Stimulated activated CD4-positive, alpha-beta T cell treated with anti-CD3 and anti-CD28 coated beads, Interleukin-15, amount 100 ng/mL, for 1 hour (primary cell): ENCODE measurements around the gene HS3ST2.
"Not testable (repeated sequence)": the region's sequence is repeated elsewhere in the genome, so short reads cannot be mapped to it uniquely, and the experiment has no call there.

Experiments used
- DNase-seq, 2 donors: peaks; one replicate each; pipeline ENCODE4 v3.0.0-alpha.2; 2020; ENCODE audit warnings: low read depth in 1 of 2, low spot score in 1 of 2

The HS3ST2 gene

DNA sequence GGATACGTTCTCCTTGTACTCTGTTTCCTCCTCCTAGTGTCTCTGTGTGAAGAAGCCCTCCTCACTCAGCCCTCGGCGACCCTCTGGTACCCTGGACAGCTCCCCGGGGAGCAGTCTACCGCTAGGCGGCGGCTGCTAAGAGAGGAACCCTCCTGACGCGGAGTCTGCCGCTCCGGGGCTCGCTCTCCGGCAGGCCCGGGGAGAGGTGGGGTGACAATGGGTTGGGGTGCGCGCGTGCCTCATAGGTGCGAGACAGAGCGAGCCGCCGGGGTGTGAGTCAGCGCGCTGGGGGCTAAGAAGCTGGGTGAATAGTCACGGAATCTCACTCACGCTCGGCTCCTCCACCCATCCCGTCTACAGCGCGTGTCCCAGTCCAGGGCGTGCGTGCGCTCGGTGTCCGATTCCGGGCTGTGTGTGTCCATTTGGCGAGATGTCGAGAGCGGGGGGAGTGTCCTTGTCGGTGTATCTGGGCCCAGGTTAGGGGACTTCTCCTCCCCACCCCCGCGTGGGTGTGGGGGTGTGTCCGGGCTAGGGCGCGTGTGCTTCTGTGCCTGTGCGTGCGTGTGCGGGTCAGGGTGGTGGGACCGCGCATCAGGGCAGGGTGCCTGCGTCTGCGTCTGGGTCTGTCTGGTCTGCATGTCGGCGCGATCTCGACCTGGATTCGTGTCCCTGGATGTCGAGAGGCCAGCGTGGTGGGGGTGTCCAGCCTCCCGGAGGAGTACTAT is 577 bp upstream of the HS3ST2 start:
- no peak for DNase-seq

- no peak for DNase-seq
Measured at GRCh38 chr16:22814711-22815105, 746 bp downstream of the HS3ST2 start.

DNA sequence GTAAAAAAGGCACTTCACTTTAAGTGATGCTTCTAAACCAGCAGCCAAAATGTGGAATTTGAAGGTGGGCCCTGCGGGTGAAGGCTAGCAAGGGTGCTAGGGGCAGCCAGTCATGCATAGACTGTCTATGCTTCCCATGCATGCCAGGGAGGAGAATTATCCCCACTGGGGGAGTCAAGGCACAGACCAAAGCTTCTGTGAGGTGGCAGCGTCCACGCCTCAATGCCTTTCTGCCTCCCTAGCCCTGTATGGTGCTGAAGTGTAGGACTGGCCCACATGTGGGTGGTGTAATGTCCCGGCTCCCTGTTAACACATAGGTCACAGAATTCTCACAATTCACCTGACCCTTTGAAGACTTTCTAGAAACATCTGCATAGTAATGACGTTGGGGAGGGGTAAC is 1.9 kb downstream of the HS3ST2 start:
- DNase-seq, result no peak

GRCh38 chr16:22816475-22816874 is 2.5 kb downstream of the HS3ST2 start:
- DNase-seq, result no peak

DNA sequence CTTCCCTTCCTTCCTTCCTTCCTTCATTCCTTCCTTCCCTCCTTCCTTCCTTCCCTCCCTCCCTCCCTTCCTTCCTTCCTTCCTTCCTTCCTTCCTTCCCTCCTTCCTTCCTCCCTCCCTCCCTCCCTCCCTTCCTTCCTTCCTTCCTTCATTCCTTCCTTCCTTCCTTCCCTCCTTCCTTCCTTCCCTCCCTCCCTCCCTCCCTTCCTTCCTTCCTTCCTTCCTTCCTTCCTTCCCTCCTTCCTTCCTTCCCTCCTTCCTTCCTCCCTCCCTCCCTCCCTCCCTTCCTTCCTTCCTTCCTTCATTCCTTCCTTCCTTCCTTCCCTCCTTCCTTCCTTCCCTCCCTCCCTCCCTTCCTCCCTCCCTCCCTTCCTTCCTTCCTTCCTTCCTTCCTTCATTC is 4.8 kb downstream of the HS3ST2 start:
- DNase-seq, result not testable (repeated sequence)

DNA sequence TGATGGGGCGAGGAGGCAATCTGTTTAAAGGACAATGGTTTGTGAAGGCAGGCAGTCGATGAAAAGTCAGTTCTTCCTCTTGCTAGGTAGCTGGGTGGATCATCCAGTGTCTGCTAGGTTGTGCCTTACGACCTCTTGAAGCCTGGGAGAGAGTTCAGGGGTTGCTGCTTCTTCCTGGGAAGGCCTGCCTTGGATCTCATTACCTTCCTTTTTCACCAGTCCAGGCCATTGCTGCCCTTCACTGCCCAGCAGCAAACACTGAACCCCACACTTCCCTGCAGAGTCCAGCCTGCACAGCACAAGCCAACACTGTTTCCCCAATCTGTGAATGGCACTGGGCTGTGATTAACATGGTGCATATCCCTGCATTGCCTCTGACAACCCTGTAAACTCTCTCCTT is 24.7 kb downstream of the HS3ST2 start:
- DNase-seq, result no peak

- DNase-seq, result not testable (repeated sequence)
Measured at GRCh38 chr16:22842031-22842430, 28.1 kb downstream of the HS3ST2 start.

- DNase-seq, result no peak
Measured at GRCh38 chr16:22843122-22843521, 29.2 kb downstream of the HS3ST2 start.

- no peak for DNase-seq
Measured at GRCh38 chr16:22843856-22844255, 29.9 kb downstream of the HS3ST2 start.

DNA sequence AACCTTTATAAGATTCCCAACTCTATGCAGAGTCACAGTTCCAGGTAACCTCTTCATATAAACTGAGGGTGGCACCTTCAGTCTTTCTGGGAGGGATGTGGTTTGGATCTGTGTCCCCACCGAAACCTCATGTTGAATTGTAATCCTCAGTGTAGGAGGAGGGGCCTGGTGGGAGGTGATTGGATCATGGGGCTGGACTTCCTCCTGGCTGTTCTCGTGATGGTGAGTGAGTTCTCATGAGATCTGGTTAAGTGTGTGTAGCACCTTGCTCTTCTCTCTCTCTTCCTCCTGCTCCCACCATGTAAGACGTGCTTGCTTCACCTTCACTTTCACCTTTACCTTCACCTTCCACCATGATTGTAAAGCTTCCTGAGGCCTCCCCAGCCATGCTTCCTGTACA is 30.5 kb downstream of the HS3ST2 start:
- DNase-seq, result no peak

DNA sequence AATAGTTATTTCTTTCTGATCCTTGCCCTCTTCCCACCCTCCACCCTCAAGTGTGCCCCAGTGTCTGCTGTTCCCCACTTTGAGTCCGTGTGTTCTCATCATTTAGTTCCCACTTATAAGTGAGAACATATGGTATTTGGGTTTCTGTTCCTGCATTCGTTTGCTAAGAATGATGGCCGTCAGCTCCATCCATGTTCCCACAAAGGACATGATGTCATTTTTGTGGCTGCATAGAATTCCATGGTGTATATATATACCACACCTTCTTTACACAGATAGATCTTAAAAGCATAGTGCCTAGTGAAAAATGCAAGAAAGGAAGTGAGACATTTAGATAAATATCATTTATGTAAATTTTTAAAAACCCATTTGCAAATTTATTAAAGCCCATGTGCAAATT is 33.1 kb downstream of the HS3ST2 start:
- no peak for DNase-seq

GRCh38 chr16:22847690-22848089 is 33.7 kb downstream of the HS3ST2 start:
- DNase-seq, result no peak

- no peak for DNase-seq
Measured at GRCh38 chr16:22848451-22848850, 34.5 kb downstream of the HS3ST2 start.

DNA sequence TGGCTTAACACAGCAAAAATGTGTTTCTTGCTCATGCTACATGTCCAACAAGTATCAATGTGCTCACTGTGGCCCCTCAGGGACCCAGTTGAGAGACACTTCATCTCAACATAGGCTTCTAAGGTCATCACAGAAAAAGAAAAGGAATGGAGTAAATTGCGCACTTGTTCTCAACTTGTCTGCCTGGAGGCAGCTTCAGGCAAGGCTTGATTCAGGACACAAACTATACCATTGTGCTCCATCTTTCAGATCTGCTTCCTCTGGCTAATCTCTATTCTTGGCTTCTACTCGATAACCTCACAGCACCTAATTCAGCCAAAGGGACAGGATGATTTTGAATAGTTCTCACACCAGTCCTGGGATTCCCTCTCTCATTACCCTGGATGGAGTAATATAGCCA is 35.6 kb downstream of the HS3ST2 start:
- no peak for DNase-seq

- no peak for DNase-seq
Measured at GRCh38 chr16:22855231-22855630, 41.3 kb downstream of the HS3ST2 start.

DNA sequence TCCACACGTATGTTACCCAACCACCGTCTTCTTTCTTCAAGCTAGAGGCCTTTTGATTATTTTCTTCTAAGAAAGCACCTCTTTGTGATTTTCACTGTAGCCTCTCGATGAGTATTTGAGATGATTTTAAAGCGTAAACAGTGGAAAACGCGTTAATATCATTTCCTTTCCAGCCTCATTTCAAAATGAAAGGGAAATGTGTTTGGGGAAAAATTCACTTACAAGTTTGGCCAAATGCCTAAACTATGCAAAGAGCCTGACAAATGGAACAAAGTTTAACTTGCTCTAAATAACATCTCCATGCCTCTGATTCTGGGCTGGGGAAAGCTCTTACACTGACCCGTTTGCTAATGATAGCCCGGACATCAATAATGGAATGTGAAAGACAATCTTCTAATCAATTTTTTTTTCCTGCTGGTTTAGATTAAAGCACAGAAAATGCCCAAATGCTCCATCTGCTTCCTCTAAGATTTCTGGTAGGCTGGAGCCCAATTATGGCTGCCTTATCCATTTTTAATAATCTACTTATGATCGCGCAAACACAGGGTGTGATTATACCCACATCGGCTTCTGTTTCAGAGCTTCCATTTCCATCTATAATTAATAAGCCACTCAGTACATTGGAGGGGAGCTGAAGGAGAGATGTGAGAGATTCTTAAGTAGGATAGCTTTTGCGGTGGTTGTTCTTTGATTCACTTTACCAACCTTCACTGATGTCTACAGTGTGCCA is 43.5 kb downstream of the HS3ST2 start:
- no peak for DNase-seq

GRCh38 chr16:22859925-22860324 is 46.0 kb downstream of the HS3ST2 start:
- DNase-seq, result no peak

DNA sequence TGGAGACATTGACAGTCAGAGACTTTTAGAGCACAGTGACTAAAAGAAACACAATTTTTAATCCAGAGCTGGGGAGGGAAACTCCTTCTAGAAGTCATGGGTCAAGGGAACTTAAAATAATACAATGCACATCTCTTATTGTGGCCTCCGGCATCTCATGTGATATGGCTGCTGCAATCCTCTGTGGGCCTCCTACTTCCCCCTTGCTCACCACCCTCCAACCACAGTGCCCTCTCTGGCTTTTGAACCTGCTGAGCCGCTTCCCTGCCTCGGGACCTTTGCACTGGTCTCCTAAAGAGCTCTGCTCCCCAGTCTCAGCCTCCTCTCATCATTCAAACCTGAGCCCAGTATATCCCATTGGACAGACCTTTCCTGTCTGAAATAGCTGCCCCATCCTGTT is 47.6 kb downstream of the HS3ST2 start:
- DNase-seq, result no peak

DNA sequence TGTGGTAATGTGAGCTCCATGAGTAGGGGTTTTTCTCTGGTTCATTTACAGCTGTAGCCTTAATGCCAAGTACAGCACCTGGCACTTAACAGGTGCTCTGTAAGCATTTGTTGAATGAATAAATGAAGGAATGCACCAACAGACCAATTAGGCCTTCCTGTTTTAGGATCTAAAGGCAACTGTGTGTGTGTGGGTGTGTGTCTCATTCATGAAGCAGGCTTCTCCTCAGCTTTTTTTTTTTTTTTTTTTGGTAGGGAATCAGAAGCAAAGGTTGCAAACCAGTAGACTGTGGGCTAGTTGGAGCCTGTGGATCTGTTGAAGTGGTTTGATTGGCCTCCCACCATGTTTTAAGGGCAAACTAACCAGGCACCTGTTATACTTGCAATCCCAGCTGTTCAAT is 48.1 kb downstream of the HS3ST2 start:
- no peak for DNase-seq

DNA sequence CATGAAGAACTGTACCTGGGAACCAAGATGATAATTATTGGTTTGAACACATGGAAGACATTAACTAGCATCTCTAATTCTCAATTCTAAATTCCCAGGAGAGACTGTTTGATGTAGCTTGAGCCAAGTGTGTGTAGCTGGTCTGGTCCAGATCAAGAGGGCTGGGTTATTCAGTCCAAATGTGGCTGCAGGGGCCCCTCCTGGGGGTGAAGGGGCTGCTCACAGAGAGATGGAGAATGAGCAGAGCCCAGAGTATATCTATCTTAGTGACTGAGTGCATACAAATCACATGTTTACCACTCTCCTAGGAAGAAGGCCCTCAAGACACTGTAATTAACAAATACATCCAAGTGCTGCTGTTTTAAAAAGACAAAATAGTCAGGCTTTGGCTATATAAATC is 50.4 kb downstream of the HS3ST2 start:
- no peak for DNase-seq

GRCh38 chr16:22868593-22869224 is 54.7 kb downstream of the HS3ST2 start:
- DNase-seq, result no peak

GRCh38 chr16:22871861-22872260 is 57.9 kb downstream of the HS3ST2 start:
- no peak for DNase-seq
